HG03095 (cell line): Measurements from ENCODE around the gene FAM13C.

Experiments
- ATAC-seq: cut with Tn5 transposase; IDR thresholded peaks from one replicate; pipeline ENCODE4 v1.9.1; 2021; ENCODE audit warnings: moderate library complexity; ENCODE audit not compliant: unreplicated experiment

Gene FAM13C

GRCh38 chr10:59362959-59363381 lies 621 bp upstream of the FAM13C start:
- no peak for ATAC-seq

- no peak for ATAC-seq
Measured at GRCh38 chr10:59361663-59362143, 646 bp downstream of the FAM13C start.

- ATAC-seq: no peak
Measured at GRCh38 chr10:59360605-59361405, 1.5 kb downstream of the FAM13C start.

GRCh38 chr10:59358576-59358975 lies 3.8 kb downstream of the FAM13C start:
- no peak for ATAC-seq

GRCh38 chr10:59354434-59354833 lies 7.9 kb downstream of the FAM13C start:
- ATAC-seq: no peak

GRCh38 chr10:59350558-59350957 lies 11.8 kb downstream of the FAM13C start:
- no peak for ATAC-seq

- no peak for ATAC-seq
Measured at GRCh38 chr10:59346321-59346720, 16.0 kb downstream of the FAM13C start.

GRCh38 chr10:59342723-59343122 lies 19.6 kb downstream of the FAM13C start:
- no peak for ATAC-seq

GRCh38 chr10:59342000-59342399 lies 20.3 kb downstream of the FAM13C start:
- ATAC-seq: no peak

- ATAC-seq: no peak
Measured at GRCh38 chr10:59340285-59340684, 22.1 kb downstream of the FAM13C start.

GRCh38 chr10:59339351-59339750 lies 23.0 kb downstream of the FAM13C start:
- ATAC-seq: no peak

- ATAC-seq: no peak
Measured at GRCh38 chr10:59337201-59337652, 25.1 kb downstream of the FAM13C start.

- ATAC-seq: no peak
Measured at GRCh38 chr10:59336632-59337031, 25.7 kb downstream of the FAM13C start.

GRCh38 chr10:59335497-59335896 lies 26.9 kb downstream of the FAM13C start:
- no peak for ATAC-seq

GRCh38 chr10:59333701-59334100 lies 28.6 kb downstream of the FAM13C start:
- no peak for ATAC-seq

GRCh38 chr10:59332581-59332980 lies 29.8 kb downstream of the FAM13C start:
- ATAC-seq: no peak

GRCh38 chr10:59331661-59332060 lies 30.7 kb downstream of the FAM13C start:
- ATAC-seq: no peak

GRCh38 chr10:59325116-59325515 lies 37.2 kb downstream of the FAM13C start:
- no peak for ATAC-seq

- ATAC-seq: no peak
Measured at GRCh38 chr10:59324597-59324996, 37.8 kb downstream of the FAM13C start.

GRCh38 chr10:59323831-59324401 lies 38.4 kb downstream of the FAM13C start:
- no peak for ATAC-seq

GRCh38 chr10:59323036-59323459 lies 39.3 kb downstream of the FAM13C start:
- ATAC-seq: no peak

GRCh38 chr10:59322131-59322530 lies 40.2 kb downstream of the FAM13C start:
- ATAC-seq: no peak
